NCI-H510A treated with DMSO at 0.1 percent for 48 hours (cell line): ENCODE measurements around the gene SLC25A53.

Source experiments
- DNase-seq: peaks from one replicate; lab custom pipeline; 2025; lab: John Stamatoyannopoulos, UW

SLC25A53 gene, protein sequence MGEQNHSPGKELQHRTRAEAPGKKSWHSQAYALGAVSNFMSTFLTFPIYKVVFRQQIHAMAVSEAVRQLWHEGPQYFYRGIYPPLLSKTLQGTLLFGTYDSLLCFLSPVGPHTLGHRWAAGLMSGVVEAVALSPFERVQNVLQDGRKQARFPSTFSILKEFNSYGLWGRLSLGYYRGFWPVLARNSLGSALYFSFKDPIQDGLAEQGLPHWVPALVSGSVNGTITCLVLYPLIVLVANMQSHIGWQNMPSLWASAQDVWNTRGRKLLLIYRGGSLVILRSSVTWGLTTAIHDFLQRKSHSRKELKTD

GRCh38 chrX:104156630-104157529, at the start of gene SLC25A53:
Gene SLC25A53, minus strand, starts transcription at chrX:104157009. Its CDS starts 51,752 bp downstream, at chrX:104105257.
- peak; percentile 85 for DNase-seq

GRCh38 chrX:104205548-104205947, 48.7 kb upstream of the SLC25A53 start:
- DNase-seq: no peak

GRCh38 chrX:104195489-104196084, 38.8 kb upstream of the SLC25A53 start:
- peak; percentile 8 for DNase-seq

DNA sequence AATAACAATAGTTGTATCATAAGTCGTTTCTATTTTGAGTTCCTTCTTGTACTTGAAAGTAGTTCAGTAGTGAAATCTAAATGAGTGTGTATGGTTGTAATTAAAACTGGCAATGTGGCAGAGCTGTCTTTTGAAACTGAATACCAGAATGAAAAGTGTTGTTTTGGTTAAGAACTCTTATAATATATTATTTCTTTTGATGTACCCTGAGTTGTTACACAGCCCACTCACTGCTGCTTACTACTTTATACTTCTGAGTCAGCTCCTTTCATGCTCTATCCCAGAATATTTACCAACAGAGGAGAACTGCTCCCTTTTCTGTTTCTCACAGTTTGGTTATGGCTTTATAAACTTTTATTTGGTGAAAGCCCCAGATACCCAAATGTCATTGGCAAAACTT, 38.2 kb upstream of the SLC25A53 start:
- no peak for DNase-seq

GRCh38 chrX:104193485-104193884, 36.7 kb upstream of the SLC25A53 start:
- no peak for DNase-seq

GRCh38 chrX:104189837-104190236, 33.0 kb upstream of the SLC25A53 start:
- no peak for DNase-seq

- no peak for DNase-seq
Observed at GRCh38 chrX:104187931-104188330, 31.1 kb upstream of the SLC25A53 start.

DNA sequence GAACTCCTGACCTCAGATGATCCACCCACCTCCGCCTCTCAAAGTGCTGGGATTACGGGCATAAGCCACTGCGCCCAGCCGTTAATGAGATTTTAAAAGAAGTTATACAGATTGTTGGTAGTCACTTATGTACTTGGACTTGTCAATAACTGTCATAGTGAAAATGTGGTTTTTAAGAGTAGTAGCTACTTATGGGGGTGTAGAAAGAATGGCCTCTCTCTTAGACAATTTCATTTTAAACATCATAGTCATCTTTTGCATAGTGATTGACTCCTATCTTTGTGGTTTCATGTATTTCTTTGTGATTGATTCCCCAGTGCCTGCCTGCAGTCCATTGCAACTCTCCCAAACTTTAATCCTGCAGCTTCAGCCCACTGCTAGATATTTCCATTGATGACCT, 26.9 kb upstream of the SLC25A53 start:
- no peak for DNase-seq

DNA sequence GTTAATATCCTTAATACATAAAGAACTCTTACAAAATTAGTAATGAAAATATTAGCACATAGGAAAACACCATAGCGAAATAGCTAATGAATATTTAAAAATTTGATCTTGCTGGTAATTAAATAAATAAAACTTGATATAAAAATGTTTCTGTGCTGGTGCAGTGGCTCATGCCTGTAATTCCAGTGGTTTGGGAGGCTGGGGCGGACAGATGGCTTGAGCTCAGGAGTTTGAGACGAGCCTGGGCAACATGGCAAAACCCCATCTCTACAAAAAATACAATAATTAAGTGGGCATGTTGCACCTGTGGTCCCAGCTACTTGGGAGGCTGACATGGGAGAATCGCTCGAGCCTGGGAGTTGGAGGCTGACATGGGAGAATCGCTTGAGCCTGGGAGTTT, 17.0 kb upstream of the SLC25A53 start:
- no peak for DNase-seq

- DNase-seq: no peak
Observed at GRCh38 chrX:104172788-104173187, 16.0 kb upstream of the SLC25A53 start.

DNA sequence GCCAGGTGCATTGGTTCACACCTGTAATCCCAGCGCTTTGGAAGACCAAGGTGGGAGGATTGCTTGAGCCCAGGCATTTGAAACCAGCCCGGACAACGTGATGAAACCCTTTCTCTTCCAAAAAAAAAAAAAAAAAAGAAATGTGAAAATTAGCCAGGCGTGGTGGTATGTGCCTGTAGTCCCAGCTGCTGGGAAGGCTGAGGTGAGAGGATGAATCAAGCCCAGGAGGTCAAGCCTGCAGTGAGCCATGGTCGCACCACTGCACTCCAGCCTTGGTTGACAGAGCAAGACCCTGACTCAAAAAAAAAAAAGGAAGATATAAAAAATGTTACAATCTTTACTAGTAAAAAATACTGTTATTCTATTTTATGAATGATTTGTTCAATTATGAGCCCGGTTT, 15.3 kb upstream of the SLC25A53 start:
- no peak for DNase-seq

- DNase-seq: no peak
Observed at GRCh38 chrX:104168127-104168526, 11.3 kb upstream of the SLC25A53 start.

- no peak for DNase-seq
Observed at GRCh38 chrX:104166735-104167436, 10.1 kb upstream of the SLC25A53 start.

GRCh38 chrX:104165894-104166734, 9.3 kb upstream of the SLC25A53 start, which contains the start of gene FAM199X:
Gene FAM199X, plus strand, starts transcription at chrX:104166453. Its CDS starts 333 bp downstream, at chrX:104166786.
- DNase-seq: peak; percentile 90

GRCh38 chrX:104151037-104151436, 5.8 kb downstream of the SLC25A53 start:
- DNase-seq: no peak

DNA sequence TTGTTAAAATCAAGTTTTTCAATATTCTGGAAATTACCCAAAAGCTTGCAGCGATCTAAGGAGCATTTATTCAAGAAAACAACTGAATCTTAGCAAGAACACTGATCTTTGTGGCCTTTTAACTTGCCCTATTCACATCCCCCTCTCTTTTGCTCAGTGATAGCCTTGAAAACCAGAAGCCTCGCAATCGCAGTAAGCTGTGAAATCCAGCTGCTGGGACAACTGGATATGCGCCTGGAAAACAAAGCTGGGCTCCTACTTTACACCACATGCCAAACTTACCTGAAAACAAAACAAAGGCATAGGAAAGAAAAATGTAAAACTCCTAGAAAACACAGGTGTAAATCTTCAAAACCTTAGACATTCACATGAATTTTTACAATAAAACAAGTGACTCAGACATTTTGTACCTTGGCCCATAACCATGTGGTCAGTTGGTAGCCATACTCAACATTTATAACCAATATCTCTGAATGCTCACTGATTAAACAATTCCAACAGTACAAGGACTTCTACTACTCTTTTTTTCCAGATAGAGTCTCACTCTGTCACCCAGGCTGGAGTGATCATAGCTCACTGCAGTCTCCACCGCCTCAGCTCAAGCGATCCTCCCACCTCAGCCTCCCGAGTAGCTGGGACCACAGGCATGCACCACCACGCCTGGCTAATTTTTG, 15.6 kb downstream of the SLC25A53 start:
- DNase-seq: no peak

DNA sequence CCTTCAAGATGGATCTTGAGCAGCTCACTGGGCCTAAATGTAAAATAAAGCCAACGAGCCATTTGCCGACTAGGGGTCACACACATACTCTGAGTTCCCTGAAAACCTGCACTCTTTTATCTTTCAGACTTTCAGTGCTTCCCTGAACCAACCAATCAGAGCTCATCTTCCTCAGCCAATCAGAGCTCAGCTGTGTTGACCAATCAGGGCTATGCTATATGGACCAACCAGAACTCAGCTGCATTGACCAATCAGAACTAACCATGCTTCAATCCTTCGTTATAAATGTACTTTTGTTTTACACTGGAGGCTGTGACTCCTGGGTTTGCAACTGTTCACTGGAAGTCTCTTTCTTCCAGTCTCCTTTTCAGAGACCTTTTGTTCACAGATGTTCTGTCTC, 19.3 kb downstream of the SLC25A53 start:
- DNase-seq: no peak

DNA sequence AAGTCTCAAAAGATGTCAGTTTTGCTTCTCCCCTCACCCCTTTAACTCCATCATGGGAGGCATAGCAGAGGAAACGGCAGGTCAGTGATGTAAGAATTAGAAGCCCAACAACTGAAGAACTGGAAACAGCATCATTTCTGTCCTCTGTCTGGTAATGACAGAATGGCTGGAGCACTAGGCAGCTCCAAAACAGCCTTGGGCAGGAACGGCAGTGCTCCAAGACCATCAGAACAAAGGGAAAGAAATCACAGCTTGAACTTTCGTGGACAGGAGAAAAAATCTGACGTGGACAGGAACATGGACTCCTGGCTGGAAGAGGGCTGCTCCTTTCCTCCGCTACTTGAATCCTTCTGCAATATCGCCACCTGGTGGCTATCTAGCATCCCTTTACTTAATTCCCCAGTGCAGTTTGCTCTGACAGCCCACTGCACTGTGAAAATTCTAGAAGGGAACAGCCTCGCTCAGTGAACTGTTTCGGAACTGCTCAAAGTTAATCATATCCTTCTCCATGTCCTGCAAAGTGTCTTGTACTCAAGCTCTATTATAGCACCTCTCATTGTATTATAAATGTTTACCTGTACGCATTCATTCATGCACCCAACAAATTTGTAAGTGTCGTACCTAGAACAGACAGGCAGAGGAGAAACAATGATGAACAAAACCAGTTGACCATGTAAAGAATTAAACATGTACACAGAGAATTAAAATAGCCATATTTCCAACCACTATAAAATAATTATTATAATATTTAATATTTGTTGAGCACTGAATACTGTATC, 20.4 kb downstream of the SLC25A53 start:
- DNase-seq: peak; percentile 52

DNA sequence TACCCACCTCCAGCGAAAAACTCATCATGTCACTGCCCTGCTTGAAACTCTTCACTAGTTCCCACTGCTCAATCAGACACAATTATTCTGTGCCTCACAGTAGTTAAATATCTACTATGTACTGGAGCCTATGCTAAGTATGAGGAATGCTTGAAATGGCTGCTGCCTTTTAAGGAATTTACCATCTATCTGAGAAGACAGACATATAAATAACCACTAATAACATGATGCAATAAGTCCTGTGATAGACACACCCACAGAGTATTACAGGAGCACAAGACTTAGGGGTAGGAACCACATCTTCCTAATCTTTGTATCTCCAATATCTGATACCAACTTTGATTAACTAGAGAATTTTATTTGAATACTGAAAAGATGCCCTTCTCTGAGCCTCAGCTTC, 21.1 kb downstream of the SLC25A53 start:
- DNase-seq: no peak
